Panc1 (cell line): ENCODE measurements around the gene MROH7. TPM values are rescaled to one million over a fixed set of nuclear protein-coding genes. Genes with fewer than 3 reads are reported as not detected.

Experiments
- ATAC-seq: fragments of 200-7000 bp; cut with Tn5 transposase; 2 replicates; pipeline ENCODE4 v1.9.1; 2020; ENCODE audit warnings: mild to moderate bottlenecking, moderate library complexity
- BruUV-seq: library from RNA; stranded (reverse); fragments of 400-500 nt; replicated peaks from 2 replicates; lab custom pipeline; 2021; lab: Mats Ljungman, UMichigan
- CTCF ChIA-PET: fragments of 300-600 bp; sonication (Branson Sonifier 250); formaldehyde crosslinking; loops from one replicate; lab custom pipeline; 2022; ENCODE audit warnings: antibody characterized with exemption; lab: Charles Lee
- POLR2A ChIA-PET: fragments of 300-600 bp; sonication (Branson Sonifier 250); formaldehyde crosslinking; loops from one replicate; lab custom pipeline; 2022; ENCODE audit warnings: antibody characterized with exemption; lab: Charles Lee
- DNase-seq: peaks from one replicate; pipeline ENCODE4 v3.0.0-alpha.2; 2010; ENCODE audit warnings: low read depth, low spot score
- H3K27ac ChIP-seq: 2 replicates; pipeline ENCODE4 v1.5.1; 2011; ENCODE audit warnings: mild to moderate bottlenecking, low read length, inconsistent platforms
- H3K27me3 ChIP-seq: fragments of 200-500 bp; sonication (Bioruptor generic); 2 replicates; pipeline ENCODE4 v1.6.0; 2014; ENCODE audit warnings: low read length, inconsistent platforms; ENCODE audit not compliant: control insufficient read depth, insufficient read depth
- H3K36me3 ChIP-seq: fragments of 200-500 bp; sonication (Bioruptor generic); 2 replicates; pipeline ENCODE4 v1.5.1; 2014; ENCODE audit warnings: inconsistent platforms, mild to moderate bottlenecking, low read length, moderate library complexity; ENCODE audit not compliant: control insufficient read depth, insufficient read depth
- H3K4me1 ChIP-seq: 2 replicates; pipeline ENCODE4 v1.5.1; 2011; ENCODE audit warnings: inconsistent platforms, mild to moderate bottlenecking, low read length, moderate library complexity; ENCODE audit not compliant: control insufficient read depth, insufficient read depth
- H3K4me3 ChIP-seq, 2 experiments: 2 replicates each; pipeline ENCODE4 v1.5.1; 2011 to 2012; ENCODE audit warnings: low read depth in 2 of 2, low read length in 2 of 2, mild to moderate bottlenecking in 2 of 2, inconsistent platforms in 1 of 2, moderate library complexity in 1 of 2
- H3K9me3 ChIP-seq: fragments of 200-500 bp; sonication (Bioruptor generic); 2 replicates; pipeline ENCODE4 v1.5.1; 2014; ENCODE audit warnings: low read depth, mild to moderate bottlenecking, inconsistent platforms, low read length, moderate library complexity; ENCODE audit not compliant: control insufficient read depth, insufficient read depth
- CTCF ChIP-seq: fragments of 450-650 bp; IDR thresholded peaks from 2 replicates; pipeline ENCODE4 v1.5.1; 2017; ENCODE audit warnings: mild to moderate bottlenecking
- POLR2AphosphoS5 ChIP-seq: IDR thresholded peaks from 2 replicates; pipeline ENCODE4 v1.6.1; 2012; ENCODE audit warnings: mild to moderate bottlenecking, low read depth, low read length, moderate library complexity
- REST ChIP-seq, 2 experiments: IDR thresholded peaks; 2 replicates each; pipeline ENCODE4 v1.6.1; 2011 to 2012; ENCODE audit warnings: low read depth in 2 of 2, control low read depth in 1 of 2, low read length in 1 of 2, mild to moderate bottlenecking in 1 of 2, moderate library complexity in 1 of 2; ENCODE audit not compliant: insufficient read depth in 1 of 2
- SIN3A ChIP-seq: IDR thresholded peaks from 2 replicates; pipeline ENCODE4 v1.6.1; 2012; ENCODE audit warnings: low read depth, mild to moderate bottlenecking, low read length, moderate library complexity, borderline replicate concordance; ENCODE audit not compliant: insufficient read depth
- TCF7L2 ChIP-seq: IDR thresholded peaks from 2 replicates; pipeline ENCODE4 v1.6.1; 2011; ENCODE audit warnings: mild to moderate bottlenecking, low read depth, low read length, inconsistent platforms
- in situ Hi-C: cut with HindIII; loops from 2 replicates; pipeline ENCODE4 v1.10.0; 2016; ENCODE audit warnings: low sequenced_read_pairs, low pct_unique_long_range_greater_than_20kb
- intact Hi-C: fragments of 100-400 bp; cut with micrococcal nuclease; formaldehyde crosslinking; loops from one replicate; pipeline ENCODE4 v1.10.0; 2022; ENCODE audit not compliant: unreplicated experiment
- total RNA-seq: library from RNA; stranded (reverse); gene quantifications from one replicate; pipeline ENCODE4 v1.2.1, GENCODE V29; 2021; ENCODE audit not compliant: unreplicated experiment

Gene MROH7
- total RNA-seq, 1 experiment from 2014 or later, result not detected

- in situ Hi-C loops (no loop called here), intact Hi-C loops (no loop called here)
- CTCF ChIA-PET, result no interaction called here
- DNase-seq (no peak), ATAC-seq (no peak)
- no peaks in the 10 kb centered on the region for H3K4me1 ChIP-seq
- H3K36me3 ChIP-seq, result peaks cover 13% of the 10 kb centered on the region; the same call in 1 of the 2 replicates
- H3K9me3 ChIP-seq, result no peaks in the 10 kb centered on the region
- no peak overlapping the region for H3K4me3 ChIP-seq
- no peak overlapping the region for H3K27ac ChIP-seq
- BruUV-seq, result no TSS peak
- no peaks in the 10 kb centered on the region for H3K27me3 ChIP-seq
- POLR2A ChIA-PET, result no interaction called here
- TF ChIP-seq CTCF (no peak), POLR2AphosphoS5 (no peak), SIN3A (no peak)
These were observed 102.0 kb downstream of the MROH7 start for GRCh38 chr1:54743416-54744226.

- intact Hi-C loops, result no loop called here
- BruUV-seq, result no TSS peak
- no peak for TF ChIP-seq REST (IDR thresholded peaks at IDR 0.05; ENCODE audit: insufficient read depth in 1 of 2, low read depth in 2 of 2, low read length in 1 of 2)
- no peak for TF ChIP-seq CTCF
- TF ChIP-seq TCF7L2, result no peak
- no peak for TF ChIP-seq SIN3A
- no peak for TF ChIP-seq POLR2AphosphoS5
- no peaks in the 10 kb centered on the region for H3K27me3 ChIP-seq
- ATAC-seq, result no peak
- H3K4me1 ChIP-seq, result no peaks in the 10 kb centered on the region
- POLR2A ChIA-PET, result no interaction called here
- no peaks in the 10 kb centered on the region for H3K9me3 ChIP-seq
- no peak for DNase-seq
- no peak overlapping the region for H3K4me3 ChIP-seq
- CTCF ChIA-PET, result no interaction called here
- in situ Hi-C loops, result no loop called here
- H3K27ac ChIP-seq, result no peak overlapping the region
- H3K36me3 ChIP-seq, result peaks cover 9% of the 10 kb centered on the region; the same call in 1 of the 2 replicates
These were observed 103.1 kb downstream of the MROH7 start for GRCh38 chr1:54744696-54745095.
